ENCODE measurements around the gene CAPN5. TPM values are rescaled to one million over a fixed set of nuclear protein-coding genes. Genes with fewer than 3 reads are reported as not detected.
A peak's percentile ranks its signal among the peaks of the same experiment; 100 is the strongest.
"Not testable (repeated sequence)": the region's sequence is repeated elsewhere in the genome, so short reads cannot be mapped to it uniquely, and the experiment has no call there.

CAPN5 gene
- polyA plus RNA-seq, 4 donors, result 17.4 to 31.9 (median 24.7) TPM

- no peak for DNase-seq (ENCODE audit: low read depth in 4 of 4, low spot score in 3 of 4)
These were observed 25.9 kb upstream of the CAPN5 start for GRCh38 chr11:77040889-77041288.

- DNase-seq (ENCODE audit: low read depth in 4 of 4, low spot score in 3 of 4), result no peak
These were observed 24.6 kb upstream of the CAPN5 start for GRCh38 chr11:77042111-77042726.

- DNase-seq (ENCODE audit: low read depth in 4 of 4, low spot score in 3 of 4), result no peak
These were observed 22.4 kb upstream of the CAPN5 start for GRCh38 chr11:77044356-77044755.

GRCh38 chr11:77044886-77045285, 21.9 kb upstream of the CAPN5 start:
- DNase-seq (ENCODE audit: low read depth in 4 of 4, low spot score in 3 of 4), result no peak

- DNase-seq (ENCODE audit: low read depth in 4 of 4, low spot score in 3 of 4), result peak in 1 of 4 donors; percentile 5
These were observed 20.7 kb upstream of the CAPN5 start for GRCh38 chr11:77046060-77046501.

GRCh38 chr11:77047007-77047927, 19.5 kb upstream of the CAPN5 start:
- DNase-seq (ENCODE audit: low read depth in 4 of 4, low spot score in 3 of 4), result peak; percentile 76 to 87 (median 82)

GRCh38 chr11:77047928-77048446, 18.8 kb upstream of the CAPN5 start:
- not testable (repeated sequence) for DNase-seq (ENCODE audit: low read depth in 4 of 4, low spot score in 3 of 4)

- DNase-seq (ENCODE audit: low read depth in 4 of 4, low spot score in 3 of 4), result no peak
These were observed 17.7 kb upstream of the CAPN5 start for GRCh38 chr11:77049026-77049425.

GRCh38 chr11:77051511-77051910, 15.3 kb upstream of the CAPN5 start:
- DNase-seq (ENCODE audit: low read depth in 4 of 4, low spot score in 3 of 4), result no peak

- no peak for DNase-seq (ENCODE audit: low read depth in 4 of 4, low spot score in 3 of 4)
These were observed 14.3 kb upstream of the CAPN5 start for GRCh38 chr11:77052518-77052917.

GRCh38 chr11:77053217-77054015, 13.4 kb upstream of the CAPN5 start:
- DNase-seq (ENCODE audit: low read depth in 4 of 4, low spot score in 3 of 4), result no peak

- DNase-seq (ENCODE audit: low read depth in 4 of 4, low spot score in 3 of 4), result no peak
These were observed 12.7 kb upstream of the CAPN5 start for GRCh38 chr11:77054084-77054483.

GRCh38 chr11:77055101-77055561, 11.6 kb upstream of the CAPN5 start:
- DNase-seq (ENCODE audit: low read depth in 4 of 4, low spot score in 3 of 4), result no peak

GRCh38 chr11:77055913-77056312, 10.9 kb upstream of the CAPN5 start:
- no peak for DNase-seq (ENCODE audit: low read depth in 4 of 4, low spot score in 3 of 4)

- DNase-seq (ENCODE audit: low read depth in 4 of 4, low spot score in 3 of 4), result no peak
These were observed 9.9 kb upstream of the CAPN5 start for GRCh38 chr11:77056814-77057402.

GRCh38 chr11:77057938-77058474, 8.8 kb upstream of the CAPN5 start:
- DNase-seq (ENCODE audit: low read depth in 4 of 4, low spot score in 3 of 4), result no peak

GRCh38 chr11:77058900-77059299, 7.9 kb upstream of the CAPN5 start:
- no peak for DNase-seq (ENCODE audit: low read depth in 4 of 4, low spot score in 3 of 4)

GRCh38 chr11:77059806-77060205, 7.0 kb upstream of the CAPN5 start:
- DNase-seq (ENCODE audit: low read depth in 4 of 4, low spot score in 3 of 4), result no peak

- no peak for DNase-seq (ENCODE audit: low read depth in 4 of 4, low spot score in 3 of 4)
These were observed 6.5 kb upstream of the CAPN5 start for GRCh38 chr11:77060234-77060633.

GRCh38 chr11:77061258-77061657, 5.5 kb upstream of the CAPN5 start:
- not testable (repeated sequence) for DNase-seq (ENCODE audit: low read depth in 4 of 4, low spot score in 3 of 4)

All from left renal pelvis (tissue), 4 donors.